ENCODE data around the gene ABI3BP. TPM values are rescaled to one million over a fixed set of nuclear protein-coding genes. Genes with fewer than 3 reads are reported as not detected.
A peak's percentile ranks its signal among the peaks of the same experiment; 100 is the strongest.

Gene ABI3BP
- polyA plus RNA-seq, 1 of the 3 experiments (the other 2 are of a cell fraction): 8.4 TPM

DNA sequence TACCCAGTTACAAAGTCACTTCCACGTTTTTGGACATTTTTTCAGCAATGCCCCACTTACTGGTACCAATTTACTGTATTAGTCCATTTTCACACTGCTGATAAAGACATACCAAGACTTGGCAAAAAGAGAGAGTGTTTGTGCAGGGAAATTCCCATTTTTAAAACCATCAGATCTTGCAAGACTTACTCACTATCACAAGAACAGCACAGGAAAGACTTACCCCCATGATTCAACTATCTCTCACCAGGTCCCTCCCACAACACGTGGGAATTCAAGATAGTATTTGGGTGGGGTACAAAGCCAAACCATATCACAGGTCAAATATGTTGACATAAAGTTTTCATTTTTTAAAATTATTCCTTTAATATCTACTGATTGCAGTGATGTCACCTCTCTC, 16.2 kb upstream of the ABI3BP start:
- H3K9ac ChIP-seq: no peak overlapping the region
- ChIA-PET POLR2A (no interaction called here), CTCF (no interaction called here)
- no peaks in the 10 kb centered on the region for H3K27me3 ChIP-seq (ENCODE audit: insufficient read depth)
- no peaks in the 10 kb centered on the region; the same call in 1 of the 2 replicates for H3K9me3 ChIP-seq
- H3K4me1 ChIP-seq (ENCODE audit: control insufficient read depth in 1 of 2, insufficient read depth in 2 of 2, low read depth in 1 of 2, low read length in 1 of 2): no peaks in the 10 kb centered on the region
- TF ChIP-seq CHD2 (IDR thresholded peaks at IDR 0.05; ENCODE audit: low read length, partially characterized antibody) (no peak), GABPA (IDR thresholded peaks at IDR 0.05; ENCODE audit: low read depth) (no peak), GATA2 (CRISPR knock-in tag; IDR thresholded peaks at IDR 0.05) (no peak), JUND (IDR thresholded peaks at IDR 0.05) (no peak), POLR2AphosphoS5 (IDR thresholded peaks at IDR 0.05; ENCODE audit: low read depth, low read length) (no peak), RAD21 (IDR thresholded peaks at IDR 0.05; ENCODE audit: low read length) (no peak), SIN3A (IDR thresholded peaks at IDR 0.05; ENCODE audit: borderline replicate concordance, low read depth, low read length) (no peak), NFIC (IDR thresholded peaks at IDR 0.05; ENCODE audit: borderline replicate concordance) (no peak), EZH2phosphoT487 (IDR thresholded peaks at IDR 0.05; ENCODE audit: borderline replicate concordance, low read depth) (no peak), NRF1 (IDR thresholded peaks at IDR 0.05; ENCODE audit: low read depth, low read length) (no peak), TCF12 (IDR thresholded peaks at IDR 0.05) (no peak), YY1 (IDR thresholded peaks at IDR 0.05; ENCODE audit: low read depth) (no peak), TAF1 (IDR thresholded peaks at IDR 0.05; ENCODE audit: borderline replicate concordance, low read depth, low read length) (no peak), RCOR1 (IDR thresholded peaks at IDR 0.05; ENCODE audit: low read length) (no peak)
- TF ChIP-seq, protein P1, sequence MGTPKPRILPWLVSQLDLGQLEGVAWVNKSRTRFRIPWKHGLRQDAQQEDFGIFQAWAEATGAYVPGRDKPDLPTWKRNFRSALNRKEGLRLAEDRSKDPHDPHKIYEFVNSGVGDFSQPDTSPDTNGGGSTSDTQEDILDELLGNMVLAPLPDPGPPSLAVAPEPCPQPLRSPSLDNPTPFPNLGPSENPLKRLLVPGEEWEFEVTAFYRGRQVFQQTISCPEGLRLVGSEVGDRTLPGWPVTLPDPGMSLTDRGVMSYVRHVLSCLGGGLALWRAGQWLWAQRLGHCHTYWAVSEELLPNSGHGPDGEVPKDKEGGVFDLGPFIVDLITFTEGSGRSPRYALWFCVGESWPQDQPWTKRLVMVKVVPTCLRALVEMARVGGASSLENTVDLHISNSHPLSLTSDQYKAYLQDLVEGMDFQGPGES (IDR thresholded peaks at IDR 0.05; ENCODE audit: low read depth, low read length): no peak
- TF ChIP-seq, protein P2, sequence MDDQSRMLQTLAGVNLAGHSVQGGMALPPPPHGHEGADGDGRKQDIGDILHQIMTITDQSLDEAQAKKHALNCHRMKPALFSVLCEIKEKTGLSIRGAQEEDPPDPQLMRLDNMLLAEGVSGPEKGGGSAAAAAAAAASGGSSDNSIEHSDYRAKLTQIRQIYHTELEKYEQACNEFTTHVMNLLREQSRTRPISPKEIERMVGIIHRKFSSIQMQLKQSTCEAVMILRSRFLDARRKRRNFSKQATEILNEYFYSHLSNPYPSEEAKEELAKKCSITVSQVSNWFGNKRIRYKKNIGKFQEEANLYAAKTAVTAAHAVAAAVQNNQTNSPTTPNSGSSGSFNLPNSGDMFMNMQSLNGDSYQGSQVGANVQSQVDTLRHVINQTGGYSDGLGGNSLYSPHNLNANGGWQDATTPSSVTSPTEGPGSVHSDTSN (IDR thresholded peaks at IDR 0.05): no peak
- TF ChIP-seq, protein P3, sequence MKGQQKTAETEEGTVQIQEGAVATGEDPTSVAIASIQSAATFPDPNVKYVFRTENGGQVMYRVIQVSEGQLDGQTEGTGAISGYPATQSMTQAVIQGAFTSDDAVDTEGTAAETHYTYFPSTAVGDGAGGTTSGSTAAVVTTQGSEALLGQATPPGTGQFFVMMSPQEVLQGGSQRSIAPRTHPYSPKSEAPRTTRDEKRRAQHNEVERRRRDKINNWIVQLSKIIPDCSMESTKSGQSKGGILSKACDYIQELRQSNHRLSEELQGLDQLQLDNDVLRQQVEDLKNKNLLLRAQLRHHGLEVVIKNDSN (IDR thresholded peaks at IDR 0.05; ENCODE audit: borderline replicate concordance, low read depth): no peak
- TF ChIP-seq, protein P4, sequence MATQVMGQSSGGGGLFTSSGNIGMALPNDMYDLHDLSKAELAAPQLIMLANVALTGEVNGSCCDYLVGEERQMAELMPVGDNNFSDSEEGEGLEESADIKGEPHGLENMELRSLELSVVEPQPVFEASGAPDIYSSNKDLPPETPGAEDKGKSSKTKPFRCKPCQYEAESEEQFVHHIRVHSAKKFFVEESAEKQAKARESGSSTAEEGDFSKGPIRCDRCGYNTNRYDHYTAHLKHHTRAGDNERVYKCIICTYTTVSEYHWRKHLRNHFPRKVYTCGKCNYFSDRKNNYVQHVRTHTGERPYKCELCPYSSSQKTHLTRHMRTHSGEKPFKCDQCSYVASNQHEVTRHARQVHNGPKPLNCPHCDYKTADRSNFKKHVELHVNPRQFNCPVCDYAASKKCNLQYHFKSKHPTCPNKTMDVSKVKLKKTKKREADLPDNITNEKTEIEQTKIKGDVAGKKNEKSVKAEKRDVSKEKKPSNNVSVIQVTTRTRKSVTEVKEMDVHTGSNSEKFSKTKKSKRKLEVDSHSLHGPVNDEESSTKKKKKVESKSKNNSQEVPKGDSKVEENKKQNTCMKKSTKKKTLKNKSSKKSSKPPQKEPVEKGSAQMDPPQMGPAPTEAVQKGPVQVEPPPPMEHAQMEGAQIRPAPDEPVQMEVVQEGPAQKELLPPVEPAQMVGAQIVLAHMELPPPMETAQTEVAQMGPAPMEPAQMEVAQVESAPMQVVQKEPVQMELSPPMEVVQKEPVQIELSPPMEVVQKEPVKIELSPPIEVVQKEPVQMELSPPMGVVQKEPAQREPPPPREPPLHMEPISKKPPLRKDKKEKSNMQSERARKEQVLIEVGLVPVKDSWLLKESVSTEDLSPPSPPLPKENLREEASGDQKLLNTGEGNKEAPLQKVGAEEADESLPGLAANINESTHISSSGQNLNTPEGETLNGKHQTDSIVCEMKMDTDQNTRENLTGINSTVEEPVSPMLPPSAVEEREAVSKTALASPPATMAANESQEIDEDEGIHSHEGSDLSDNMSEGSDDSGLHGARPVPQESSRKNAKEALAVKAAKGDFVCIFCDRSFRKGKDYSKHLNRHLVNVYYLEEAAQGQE (IDR thresholded peaks at IDR 0.05; ENCODE audit: low read depth, low read length): no peak
- H3K4me2 ChIP-seq: no peak overlapping the region
- no peak overlapping the region for H3K4me3 ChIP-seq (ENCODE audit: low read depth in 2 of 2, low read length in 1 of 2)
- no peak for DNase-seq
- H3K27ac ChIP-seq (ENCODE audit: low read depth in 2 of 2, low read length in 1 of 2): peak overlapping the region in 1 of 2 experiments; percentile 62; a peak in 2 of 4 replicates
- 11% methylated on average over 2 of the region's 2 CpGs for WGBS (ENCODE audit: low lambda C conversion rate)
- H3K36me3 ChIP-seq (replicated peaks in 1 of 2; ENCODE audit: control insufficient read depth in 1 of 2, insufficient read depth in 2 of 2, low read length in 1 of 2): no peaks in the 10 kb centered on the region
- H3K9me2 ChIP-seq: no peaks in the 10 kb centered on the region
- no peaks in the 10 kb centered on the region for H3K79me2 ChIP-seq (ENCODE audit: insufficient read depth)
- no peak overlapping the region for H2AFZ ChIP-seq (ENCODE audit: low read depth)
- no peaks in the 10 kb centered on the region for H3F3A ChIP-seq (replicated peaks; ENCODE audit: insufficient read depth)
- H4K20me1 ChIP-seq (ENCODE audit: insufficient read depth): no peaks in the 10 kb centered on the region
